CMK (cell line): Measurements from ENCODE around the gene SLC18A3.

Source experiments
- DNase-seq: peaks from one replicate; pipeline ENCODE4 v3.0.0-alpha.2; 2010; ENCODE audit warnings: low read depth

SLC18A3 gene

DNA sequence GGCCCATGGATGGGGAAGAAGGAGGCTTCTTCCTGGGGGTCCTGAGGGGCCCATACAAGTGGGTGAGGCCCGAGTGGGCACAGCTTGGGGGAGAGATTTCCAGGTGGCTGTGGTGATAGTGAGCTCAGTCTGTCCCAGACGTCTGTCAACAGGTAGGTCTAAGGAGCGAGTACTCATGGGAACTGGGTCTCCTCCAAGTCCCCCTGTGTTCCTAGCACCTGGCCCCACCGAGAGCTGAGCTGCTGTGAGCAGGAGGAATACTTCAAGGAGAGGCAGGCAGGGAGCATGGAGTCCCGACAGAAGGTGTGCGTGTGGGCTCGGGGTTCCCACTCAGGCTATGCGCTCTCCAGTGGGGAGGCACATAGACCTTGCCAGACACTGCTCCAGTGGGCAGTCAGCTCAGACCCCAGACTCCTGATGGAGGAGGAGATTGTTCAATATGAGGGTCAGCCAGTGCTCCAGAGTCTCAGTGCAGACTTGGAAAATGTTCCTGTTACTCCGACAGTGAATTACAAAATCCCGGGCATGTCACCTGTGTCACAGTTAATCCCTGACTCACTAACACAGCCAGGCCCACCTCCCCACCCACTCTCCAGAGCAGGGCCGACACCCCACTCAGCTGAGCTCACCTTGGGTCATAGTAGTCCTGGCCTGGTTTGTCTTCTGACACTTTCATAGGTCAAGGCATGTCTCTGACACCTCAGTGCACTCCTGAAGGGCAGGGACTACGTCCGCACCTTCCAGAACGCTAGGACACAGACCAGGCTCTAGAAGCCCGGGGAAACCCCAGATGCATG is 41.1 kb downstream of the SLC18A3 start:
- DNase-seq: no peak

- DNase-seq: no peak
Observed at GRCh38 chr10:49651917-49652316, 41.8 kb downstream of the SLC18A3 start.

DNA sequence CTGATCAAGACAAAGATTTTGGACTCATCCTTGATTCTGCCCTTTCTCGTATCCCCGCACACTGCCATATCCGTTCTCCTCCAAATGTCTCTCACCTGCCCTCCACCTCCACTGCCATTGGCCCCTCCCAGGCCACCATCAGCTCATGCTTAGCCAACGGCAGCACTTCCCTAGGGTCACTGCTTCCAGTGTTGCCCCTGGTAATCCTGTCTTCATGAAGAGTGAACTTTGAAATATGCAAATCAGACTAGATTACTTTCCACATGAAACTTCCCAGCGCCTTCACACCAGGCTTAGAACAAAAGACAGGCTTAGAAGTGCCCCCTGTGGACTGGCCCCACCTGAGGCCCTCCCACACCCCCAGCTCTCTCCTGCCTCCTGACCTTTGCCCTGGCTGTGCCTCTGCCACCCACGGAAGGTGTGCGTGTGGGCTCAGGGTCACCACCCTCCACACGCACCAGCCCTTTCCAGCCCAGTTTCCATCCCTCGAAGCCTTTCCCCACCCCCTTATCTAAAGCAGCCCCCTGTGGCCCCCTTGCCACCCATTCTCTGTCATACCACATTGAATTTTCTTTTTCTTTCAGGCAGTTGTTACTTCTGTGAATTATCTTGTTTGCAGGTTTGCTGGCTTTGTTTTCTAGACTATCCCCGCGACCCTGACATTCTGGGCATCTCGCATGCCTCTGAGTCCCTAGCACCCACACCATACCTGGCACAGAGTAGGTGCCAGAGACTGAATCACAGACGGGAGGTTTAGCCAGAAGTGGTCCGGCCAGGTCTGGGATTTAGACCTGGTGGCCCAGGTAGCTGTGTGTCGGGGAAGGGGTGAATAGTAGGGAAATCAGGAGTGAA is 42.5 kb downstream of the SLC18A3 start:
- DNase-seq: no peak

- no peak for DNase-seq
Observed at GRCh38 chr10:49653273-49653929, 43.3 kb downstream of the SLC18A3 start.

DNA sequence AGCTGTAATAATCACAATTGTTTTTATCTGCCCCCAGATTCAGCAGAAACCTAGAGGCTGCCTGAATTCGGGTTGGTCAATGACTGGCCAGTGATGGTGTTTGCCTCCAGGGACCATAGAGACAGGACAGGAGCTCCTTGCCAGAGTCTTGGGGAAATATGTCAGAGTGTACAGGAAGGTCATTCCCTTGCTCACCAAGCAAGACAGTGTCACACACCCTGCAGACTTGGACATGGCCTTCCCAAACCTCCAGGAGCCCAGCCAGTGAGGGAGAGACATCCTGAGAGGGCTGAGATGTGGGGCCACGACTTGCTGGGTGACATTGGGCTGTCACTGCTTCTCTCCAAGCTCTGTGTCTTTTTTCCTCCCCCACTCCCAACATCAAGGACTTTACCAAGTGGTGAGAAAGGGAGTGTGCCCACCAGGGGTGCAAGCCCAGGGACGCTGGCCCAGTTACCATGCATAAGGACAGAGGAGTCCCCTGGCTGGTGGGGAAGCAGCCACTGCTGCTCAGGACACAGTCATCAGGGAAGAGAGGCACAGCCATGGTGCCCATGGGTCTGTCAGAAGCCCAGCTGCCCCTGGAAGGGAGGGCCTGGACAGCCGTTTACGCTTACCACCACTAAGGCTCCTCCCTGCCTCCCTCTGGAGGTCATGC is 44.1 kb downstream of the SLC18A3 start:
- no peak for DNase-seq

GRCh38 chr10:49655099-49655498 is 45.0 kb downstream of the SLC18A3 start:
- DNase-seq: no peak

GRCh38 chr10:49656845-49657493 is 46.9 kb downstream of the SLC18A3 start:
- DNase-seq: no peak

DNA sequence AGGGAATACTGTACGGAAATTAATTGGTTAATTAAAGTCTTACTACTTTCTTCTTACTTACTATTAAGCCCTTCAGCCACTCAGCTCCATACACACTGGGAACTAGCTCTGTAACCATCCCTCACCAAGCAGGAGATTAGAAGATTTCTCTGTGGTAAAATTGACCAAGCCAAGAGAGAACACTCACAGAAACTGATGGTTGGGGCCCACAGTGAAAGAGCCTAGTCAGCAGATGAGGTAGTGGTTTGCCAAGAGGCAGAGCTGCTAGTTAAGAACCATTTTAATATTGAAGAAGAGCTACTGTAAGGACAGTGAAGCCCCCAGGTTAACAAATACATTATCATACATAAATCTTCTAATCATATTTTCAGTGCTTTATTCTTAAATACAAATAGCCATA is 47.5 kb downstream of the SLC18A3 start:
- no peak for DNase-seq

DNA sequence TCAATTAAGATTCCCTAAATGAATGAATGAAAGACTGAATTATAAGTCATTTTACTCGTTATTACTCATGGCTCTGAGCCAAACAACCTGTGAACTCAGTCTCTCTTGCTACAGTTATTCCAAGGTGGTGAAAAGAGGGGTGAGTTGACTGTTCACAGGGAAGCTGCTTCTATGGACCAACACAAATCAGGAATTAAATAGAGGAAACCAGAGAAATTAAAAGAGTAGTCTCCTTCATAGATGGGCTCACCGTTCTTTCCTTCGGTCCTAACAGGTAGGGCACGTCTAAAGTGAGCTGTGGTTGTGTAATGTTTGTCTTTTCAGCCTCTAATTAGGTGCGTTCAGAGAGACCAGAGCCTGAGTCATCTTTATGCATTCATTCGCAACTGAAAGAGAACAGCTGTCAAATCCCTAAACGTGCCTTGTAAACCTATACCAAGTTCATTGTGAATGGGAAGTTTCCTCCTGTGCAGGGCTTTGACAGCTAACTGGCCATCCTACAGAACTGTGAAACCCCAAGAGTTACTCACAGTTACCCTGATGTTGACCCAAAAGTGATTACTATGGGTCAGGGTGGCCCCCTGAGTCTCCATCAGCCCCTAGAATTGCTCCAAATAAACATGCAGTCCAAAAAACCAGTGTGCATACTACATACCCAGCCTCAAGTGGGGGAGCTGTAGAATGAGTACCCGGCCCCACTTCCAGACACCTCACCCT is 51.2 kb downstream of the SLC18A3 start:
- DNase-seq: no peak
